NCI-H510A treated with DMSO at 0.1 percent for 48 hours (cell line): ENCODE data around the gene ANO5.
"Not testable (repeated sequence)": the region's sequence is repeated elsewhere in the genome, so short reads cannot be mapped to it uniquely, and the experiment has no call there.

Experiments used
- DNase-seq: peaks from one replicate; lab custom pipeline; 2025; lab: John Stamatoyannopoulos, UW

The ANO5 gene

DNA sequence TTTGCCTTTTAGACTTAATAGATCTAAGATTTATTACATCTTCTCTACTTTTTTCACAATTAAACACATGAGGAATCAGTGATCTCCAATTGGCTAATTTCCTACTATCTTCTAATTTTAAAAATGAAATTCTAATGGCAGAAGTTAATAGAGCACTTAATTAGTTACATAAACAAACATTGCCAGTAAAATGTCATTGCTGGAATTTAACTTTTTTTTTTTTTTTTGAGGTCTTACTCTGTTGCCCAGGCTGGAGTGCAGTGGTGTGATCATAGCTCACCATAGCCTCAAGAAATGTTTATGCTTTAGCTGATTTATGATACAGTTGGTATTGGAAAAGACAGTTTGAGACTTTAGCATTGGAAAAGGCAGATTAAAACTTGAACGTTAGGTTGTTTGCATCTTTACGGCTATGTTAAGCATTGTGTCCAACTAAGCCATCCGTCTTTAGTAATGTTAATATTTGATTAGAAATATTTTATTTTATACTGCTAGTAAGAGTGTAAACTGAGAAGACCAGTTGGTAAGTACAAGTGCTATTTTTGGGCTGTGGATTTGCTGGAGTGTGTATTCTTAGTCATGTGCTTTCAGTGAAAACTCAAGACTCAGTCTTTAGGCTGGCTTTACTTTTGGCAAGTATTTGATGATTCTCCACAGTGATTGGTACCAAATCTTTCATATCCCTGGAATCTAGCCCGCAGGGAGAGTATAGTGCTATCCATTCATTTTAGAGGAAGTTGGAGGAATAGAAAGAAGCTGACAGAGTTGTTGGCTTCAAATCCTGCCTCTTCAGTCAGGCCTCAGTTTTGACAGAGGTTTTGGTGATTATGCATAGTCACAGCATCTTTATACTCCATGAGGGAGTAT lies 4.5 kb downstream of the ANO5 start:
- no peak for DNase-seq

- DNase-seq: peak; percentile 17
Measured at GRCh38 chr11:22199243-22199642, 6.4 kb downstream of the ANO5 start.

- DNase-seq: no peak
Measured at GRCh38 chr11:22203281-22203680, 10.4 kb downstream of the ANO5 start.

DNA sequence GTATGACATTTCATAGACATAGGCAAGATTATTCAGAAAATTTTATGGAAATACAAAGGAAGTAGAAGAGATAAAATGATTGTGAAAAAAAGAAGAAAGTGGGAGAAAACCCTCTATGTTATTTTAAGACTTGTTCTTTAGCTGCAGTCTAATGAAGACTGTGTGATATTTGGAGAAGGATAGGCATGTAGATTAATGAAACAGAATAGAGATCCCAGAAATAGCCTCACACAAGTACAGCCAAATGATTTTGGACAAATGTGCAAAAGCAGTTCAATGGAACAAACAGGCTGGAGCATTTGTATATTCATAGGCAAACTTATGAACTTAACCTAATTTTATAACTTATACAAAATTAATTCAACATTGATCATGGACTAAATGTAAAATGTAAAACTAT lies 14.3 kb downstream of the ANO5 start:
- no peak for DNase-seq

GRCh38 chr11:22208151-22208858 lies 15.4 kb downstream of the ANO5 start:
- no peak for DNase-seq

- DNase-seq: no peak
Measured at GRCh38 chr11:22216940-22217339, 24.1 kb downstream of the ANO5 start.

GRCh38 chr11:22221143-22221542 lies 28.3 kb downstream of the ANO5 start:
- no peak for DNase-seq

DNA sequence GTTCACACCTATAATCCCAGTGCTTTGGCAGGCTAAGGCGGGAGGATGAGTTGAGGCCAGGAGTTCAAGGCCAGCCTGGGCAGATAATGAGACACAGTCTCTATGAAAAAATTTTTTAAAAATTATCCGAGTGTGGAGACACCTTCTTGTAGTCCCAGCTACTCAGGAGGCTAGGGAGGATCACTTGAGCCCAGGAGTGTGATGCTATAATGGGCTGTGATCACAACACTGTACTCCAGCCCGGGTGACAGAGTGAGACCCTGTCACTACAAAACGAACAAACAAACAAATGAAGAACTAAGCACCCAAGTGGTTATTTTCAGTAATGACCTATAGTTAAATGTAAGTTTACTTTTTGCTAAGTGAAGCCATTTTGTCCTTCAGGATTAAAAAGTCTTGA lies 32.3 kb downstream of the ANO5 start:
- no peak for DNase-seq

GRCh38 chr11:22234743-22235142 lies 41.9 kb downstream of the ANO5 start:
- DNase-seq: no peak

DNA sequence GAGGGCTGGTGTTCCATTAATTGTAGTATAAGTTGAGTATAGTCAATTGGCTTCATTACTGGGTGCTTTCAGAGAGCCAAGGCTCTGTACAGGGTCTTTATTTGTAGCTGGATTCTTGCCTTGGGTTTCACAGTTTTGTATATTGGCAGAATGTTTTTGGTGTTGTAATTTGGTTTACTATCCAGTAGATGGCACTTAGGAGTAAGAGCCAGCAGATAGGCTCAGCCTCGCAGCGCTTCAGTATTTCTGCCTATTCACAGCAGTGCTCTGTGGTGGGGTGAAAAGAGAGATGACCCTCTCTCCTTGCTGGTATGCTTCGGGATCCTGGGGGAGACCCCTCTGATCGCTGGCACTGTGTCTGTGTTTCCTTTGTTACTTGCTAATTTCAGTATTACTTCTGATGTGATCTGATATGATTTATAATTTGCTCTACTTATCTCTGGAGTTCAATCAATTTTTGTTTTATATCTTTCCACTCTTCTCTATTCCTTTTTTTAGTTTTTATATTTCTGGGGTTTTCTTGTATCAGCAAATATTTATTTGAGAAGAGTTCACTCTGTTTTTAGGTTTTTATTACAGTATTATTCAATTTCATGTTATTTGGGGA lies 52.2 kb downstream of the ANO5 start:
- DNase-seq: peak; percentile 8

- no peak for DNase-seq
Measured at GRCh38 chr11:22246992-22247391, 54.1 kb downstream of the ANO5 start.

- no peak for DNase-seq
Measured at GRCh38 chr11:22249871-22250270, 57.0 kb downstream of the ANO5 start.

DNA sequence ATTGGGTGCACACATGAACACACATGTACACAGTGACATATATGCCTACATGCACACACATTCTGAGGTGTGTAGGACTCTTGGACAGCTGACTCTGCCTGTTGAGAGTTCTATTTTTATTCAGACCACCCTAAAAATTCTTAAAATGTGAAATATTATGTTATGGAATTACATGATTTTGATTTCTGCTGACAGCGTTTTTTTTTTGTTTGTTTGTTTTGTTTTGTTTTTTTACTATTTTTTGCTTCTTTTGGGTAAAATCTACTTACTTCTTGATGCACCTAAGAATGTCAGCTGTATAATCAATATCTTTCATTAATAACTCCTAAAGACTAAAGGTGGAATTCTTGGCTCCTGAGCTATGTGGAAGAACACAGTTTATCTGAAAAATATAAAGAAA lies 64.0 kb downstream of the ANO5 start:
- no peak for DNase-seq

DNA sequence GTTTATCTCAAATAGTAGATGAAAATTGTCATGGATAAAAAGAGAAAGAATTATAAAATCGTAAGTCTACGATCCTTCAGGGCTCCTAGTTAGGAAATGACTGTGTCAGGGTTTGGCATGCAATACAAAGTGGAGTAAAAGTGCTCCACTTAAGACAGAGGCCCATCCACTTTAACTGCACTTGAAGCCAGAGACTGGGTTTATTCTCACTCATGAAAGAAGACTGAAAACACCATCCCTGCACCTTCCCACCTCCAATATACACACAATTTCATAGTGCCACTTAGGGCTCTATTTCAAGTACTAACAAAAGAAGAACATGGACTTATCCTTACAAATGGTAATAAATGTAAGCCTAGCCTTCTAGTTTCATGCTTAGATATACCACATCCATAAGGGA lies 70.7 kb downstream of the ANO5 start:
- DNase-seq: peak; percentile 1

DNA sequence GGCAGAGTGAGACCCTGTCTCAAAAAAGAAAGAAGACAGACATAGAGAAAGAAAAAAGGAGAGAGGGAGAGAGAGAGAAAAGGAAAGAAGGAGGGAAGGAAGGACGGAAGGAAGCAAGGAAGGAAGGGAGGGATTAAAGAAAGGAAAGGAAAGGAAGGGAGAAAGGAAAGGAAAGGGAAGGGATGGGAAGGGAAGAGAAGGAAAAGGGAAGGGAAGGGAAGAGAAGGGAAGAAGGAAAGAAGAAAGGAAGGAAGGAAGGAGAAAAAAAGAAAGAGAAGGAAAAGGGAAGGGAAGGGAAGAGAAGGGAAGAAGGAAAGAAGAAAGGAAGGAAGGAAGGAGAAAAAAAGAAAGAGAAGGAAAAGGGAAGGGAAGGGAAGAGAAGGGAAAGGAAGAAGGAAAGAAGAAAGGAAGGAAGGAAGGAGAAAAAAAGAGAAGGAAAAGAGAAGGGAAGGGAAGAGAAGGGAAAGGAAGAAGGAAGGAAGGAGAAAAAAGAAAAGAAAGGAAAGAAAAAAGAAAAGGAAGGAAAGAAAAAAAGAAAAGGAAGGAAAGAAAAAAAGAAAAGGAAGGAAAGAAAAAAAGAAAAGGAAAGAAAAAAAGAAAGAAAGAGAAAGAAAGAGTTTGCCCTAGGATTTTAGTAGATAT lies 76.2 kb downstream of the ANO5 start:
- DNase-seq: not testable (repeated sequence)

GRCh38 chr11:22273781-22274180 lies 80.9 kb downstream of the ANO5 start:
- DNase-seq: no peak

DNA sequence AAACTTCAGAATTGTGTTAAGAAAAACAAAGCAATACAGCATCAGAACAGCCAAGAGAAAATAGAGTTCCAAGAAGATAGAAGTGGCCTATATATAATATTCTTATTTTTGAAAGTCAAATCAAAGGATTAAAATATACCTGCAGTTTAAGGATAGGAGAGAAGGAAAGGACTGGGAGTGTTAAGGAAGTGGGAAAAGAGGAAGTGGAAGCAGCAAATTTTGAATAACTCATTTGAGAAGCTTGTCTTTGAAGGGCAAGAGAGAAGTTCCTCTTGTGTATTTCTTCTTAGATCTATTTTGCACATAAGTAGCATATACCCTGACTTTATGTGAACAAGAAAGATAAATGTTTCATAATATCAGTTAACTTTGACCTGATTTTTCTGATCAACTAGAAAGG lies 82.7 kb downstream of the ANO5 start:
- no peak for DNase-seq

GRCh38 chr11:22276535-22276934 lies 83.7 kb downstream of the ANO5 start:
- no peak for DNase-seq

- not testable (repeated sequence) for DNase-seq
Measured at GRCh38 chr11:22284991-22285390, 92.1 kb downstream of the ANO5 start.

GRCh38 chr11:22302368-22302767 lies 109.5 kb downstream of the ANO5 start:
- DNase-seq: no peak

- DNase-seq: peak; percentile 41
Measured at GRCh38 chr11:22304337-22304961, 111.6 kb downstream of the ANO5 start.

GRCh38 chr11:22317656-22318055 lies 124.8 kb downstream of the ANO5 start:
- DNase-seq: no peak
